Stimulated activated CD8-positive, alpha-beta memory T cell treated with anti-CD3 and anti-CD28 coated beads, Interleukin-4, amount 100 ng/mL, for 4 hours (primary cell): ENCODE data around the gene HNRNPAB.
"Not testable (repeated sequence)": the region's sequence is repeated elsewhere in the genome, so short reads cannot be mapped to it uniquely, and the experiment has no call there.

Experiments
- DNase-seq, 2 donors: peaks; one replicate each; pipeline ENCODE4 v3.0.0-alpha.2; 2020; ENCODE audit warnings: low read depth in 2 of 2, low spot score in 1 of 2

HNRNPAB gene

DNA sequence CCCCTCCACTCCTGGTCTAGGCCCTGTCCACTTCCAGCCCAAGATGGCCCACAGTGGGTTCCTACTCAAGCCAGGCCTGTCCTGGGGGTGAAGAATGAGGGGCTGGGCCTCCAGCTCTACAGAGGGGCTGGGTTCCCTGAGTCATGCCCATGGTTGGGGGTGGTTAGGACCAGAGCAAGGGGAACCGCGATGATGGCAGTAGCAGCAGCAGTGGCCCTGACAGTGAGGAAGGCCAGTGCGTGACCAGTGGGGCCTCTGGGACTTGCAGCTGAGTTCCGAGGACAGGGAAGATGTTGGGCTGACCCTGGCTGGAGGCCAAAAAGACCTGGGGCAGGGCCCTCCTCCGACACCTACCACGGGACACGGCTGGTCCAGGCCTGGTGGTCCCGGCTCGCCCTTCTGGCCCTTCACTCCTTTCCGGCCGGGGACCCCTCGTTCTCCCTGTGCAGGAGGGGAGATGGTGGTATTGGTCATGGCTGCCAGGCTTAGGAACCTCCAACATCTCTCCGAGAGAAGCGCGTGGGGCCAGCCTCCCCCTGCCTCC, 37.4 kb downstream of the HNRNPAB start:
- no peak for DNase-seq

DNA sequence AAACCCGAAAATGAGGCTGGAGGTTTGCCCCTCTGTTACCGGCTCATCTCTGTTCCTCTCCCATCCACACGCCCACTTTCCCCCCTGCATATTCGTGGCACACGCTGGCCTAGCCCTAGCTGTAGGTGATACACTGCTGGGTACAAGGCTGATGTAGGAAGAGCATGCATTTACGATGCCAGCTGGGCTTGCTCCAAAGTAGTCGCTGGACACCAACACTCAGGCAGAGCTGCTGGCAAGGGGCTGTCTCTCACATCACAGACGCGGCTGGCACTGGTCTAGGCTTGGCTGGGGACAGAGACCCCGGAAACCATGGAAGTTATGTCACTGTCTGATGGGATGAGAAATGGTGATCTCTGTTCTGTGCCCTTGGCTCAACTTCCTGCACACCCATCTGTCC, 38.1 kb downstream of the HNRNPAB start:
- no peak for DNase-seq

GRCh38 chr5:178244576-178244975, 40.2 kb downstream of the HNRNPAB start:
- DNase-seq = no peak

GRCh38 chr5:178245389-178245788, 41.1 kb downstream of the HNRNPAB start:
- no peak for DNase-seq

DNA sequence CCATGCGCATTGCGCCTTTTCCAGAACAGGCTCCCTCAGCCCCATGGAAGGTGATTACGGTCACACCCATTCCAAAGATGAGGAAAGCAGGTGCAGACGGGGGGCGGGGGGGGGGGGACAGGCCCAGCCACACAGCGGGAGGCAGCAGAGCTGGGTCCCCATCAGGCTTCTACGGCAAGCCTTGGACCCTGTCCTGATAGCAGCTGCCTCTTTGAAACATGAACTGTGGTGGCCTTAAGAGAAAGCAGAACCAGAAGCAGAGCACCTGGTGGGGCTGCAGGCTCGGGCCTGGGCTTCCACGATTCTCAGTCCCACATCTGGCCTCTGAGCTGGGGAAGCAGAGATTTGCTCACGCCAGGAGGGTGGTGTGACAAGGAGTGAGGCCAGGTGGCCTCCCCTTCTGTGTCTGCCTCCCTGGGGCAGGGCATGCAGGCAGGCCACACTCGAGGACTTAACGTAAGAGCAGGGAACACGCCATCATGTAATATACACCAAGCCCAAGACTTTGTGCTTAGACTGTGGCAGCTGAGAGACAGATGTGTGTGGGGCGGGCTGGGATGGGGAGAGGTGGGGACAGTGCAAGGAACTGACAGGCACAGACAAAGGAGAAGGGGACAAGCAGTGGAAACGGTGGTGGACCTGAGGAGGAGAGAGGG, 42.4 kb downstream of the HNRNPAB start:
- no peak for DNase-seq

- DNase-seq = no peak
Measured at GRCh38 chr5:178247481-178248456, 43.4 kb downstream of the HNRNPAB start.

DNA sequence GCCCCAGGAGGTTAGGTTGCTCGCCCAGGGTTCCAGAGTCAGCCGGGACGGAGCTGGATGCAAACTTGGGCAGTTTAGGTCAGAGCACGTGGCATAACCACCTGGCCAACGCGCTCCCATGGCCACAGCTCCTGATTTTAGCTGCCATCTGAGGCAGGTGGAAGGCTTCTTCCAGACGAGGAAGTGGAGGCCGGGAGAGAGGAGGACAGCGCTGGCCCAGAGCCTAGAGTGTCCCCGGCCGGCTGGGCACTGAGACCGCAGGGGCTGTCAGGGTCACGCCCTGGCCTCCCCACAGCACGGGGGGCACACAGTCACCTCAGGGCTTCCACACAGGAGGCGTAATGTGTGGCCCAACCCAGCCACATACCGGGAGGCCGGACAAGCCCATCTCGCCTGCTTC, 44.4 kb downstream of the HNRNPAB start:
- DNase-seq = no peak

DNA sequence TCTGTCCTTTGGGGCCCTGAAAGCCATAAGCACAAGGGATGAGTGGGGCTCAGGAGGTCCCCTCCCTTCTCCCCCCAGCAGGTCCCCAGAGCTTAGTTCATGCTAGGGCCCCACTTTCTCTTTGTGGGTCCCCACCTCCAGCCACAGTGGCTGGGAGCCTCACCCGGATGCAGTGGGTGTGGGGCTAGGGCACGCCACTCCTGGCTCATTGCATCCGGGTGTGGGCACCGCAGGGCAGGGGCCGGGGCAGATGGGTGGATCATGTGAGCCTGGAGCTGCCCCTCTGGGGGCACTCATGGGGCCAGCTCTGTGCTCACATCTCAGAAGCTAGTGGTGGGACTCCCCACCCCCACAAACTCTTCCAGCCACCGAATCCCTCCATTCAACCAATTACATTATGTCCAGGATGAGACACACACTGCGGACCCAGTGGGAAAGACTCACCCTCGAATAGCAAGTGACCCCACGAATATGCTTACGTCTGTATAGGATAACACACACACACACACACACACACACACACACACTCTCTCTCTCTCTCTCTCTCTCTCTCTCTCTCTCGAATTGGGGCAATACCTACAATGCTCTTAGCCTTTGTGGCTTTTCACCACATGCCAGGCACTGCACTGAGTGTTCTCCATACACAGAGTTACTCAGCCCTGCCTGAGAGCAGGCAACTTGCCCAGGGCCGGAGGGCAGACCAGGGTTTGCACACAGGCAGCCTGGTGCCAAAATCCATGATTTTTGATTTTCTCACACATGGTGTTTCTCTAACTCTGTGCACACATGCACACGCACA, 45.1 kb downstream of the HNRNPAB start:
- no peak for DNase-seq

GRCh38 chr5:178250263-178250662, 45.9 kb downstream of the HNRNPAB start:
- DNase-seq = no peak

DNA sequence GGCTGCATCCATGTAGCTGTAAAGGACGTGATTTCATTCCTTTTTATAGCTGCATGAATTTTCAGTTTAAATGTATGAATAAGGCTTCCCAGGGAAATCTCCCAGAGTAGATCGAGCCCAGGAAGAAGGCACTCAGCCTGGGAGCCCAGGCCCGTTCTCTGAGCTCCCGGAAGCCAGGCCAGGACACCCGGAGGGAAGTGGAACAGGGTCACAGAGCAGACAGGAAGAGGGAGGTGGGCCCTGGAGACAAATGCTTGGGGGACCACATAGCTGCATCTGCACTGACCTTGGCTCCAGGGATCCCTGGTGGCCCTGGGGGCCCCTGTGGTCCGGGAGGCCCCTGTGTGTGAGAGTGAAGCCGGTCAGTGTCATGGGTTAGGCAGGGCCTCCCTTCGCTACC, 47.9 kb downstream of the HNRNPAB start:
- no peak for DNase-seq

GRCh38 chr5:178253632-178254031, 49.3 kb downstream of the HNRNPAB start:
- not testable (repeated sequence) for DNase-seq

DNA sequence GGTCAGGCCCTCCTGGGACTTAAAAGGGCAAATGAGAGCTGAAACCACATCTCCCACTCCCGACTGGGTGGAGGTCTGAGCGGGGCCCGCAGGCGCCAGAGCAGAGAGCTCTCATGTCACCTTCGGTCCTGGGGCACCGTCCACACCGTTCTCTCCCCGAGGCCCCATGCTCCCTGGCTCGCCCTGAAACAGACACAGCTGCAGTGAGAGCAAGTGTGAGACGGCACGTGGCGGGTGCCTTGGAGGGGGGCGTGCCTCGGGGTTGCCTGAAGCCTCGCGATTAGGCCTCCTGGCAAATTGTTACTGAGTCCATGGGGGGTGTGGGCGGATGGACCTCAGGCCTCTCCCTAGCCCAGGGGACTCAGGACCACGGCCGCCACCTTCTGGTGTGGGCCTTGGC, 52.4 kb downstream of the HNRNPAB start:
- no peak for DNase-seq

DNA sequence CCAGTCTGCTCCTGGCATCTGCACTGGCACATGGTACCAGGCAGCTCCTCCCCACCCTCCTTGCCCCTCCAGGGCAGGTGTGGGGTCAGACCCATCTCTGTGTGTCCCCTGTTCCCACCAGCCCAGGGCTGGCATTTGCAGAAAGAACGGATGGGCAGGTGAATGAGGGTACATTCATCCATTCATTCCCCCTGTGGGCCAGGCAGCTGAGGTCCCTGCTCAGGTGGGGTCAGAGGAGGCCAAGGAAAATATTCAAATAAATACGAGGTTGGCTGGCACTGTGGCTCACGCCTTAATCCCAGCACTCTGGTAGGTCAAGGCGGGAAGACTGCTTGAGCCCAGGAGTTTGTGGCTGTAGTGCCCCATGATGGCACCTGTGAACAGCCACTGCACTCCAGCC, 53.3 kb downstream of the HNRNPAB start:
- DNase-seq = no peak

GRCh38 chr5:178259623-178260536, 55.5 kb downstream of the HNRNPAB start:
- no peak for DNase-seq
